Parathyroid adenoma (tissue), 2 donors: ENCODE results near the gene ZDHHC4.

Experiments used
- H2AFZ ChIP-seq: fragments of 300-600 bp; sonication (generic); one replicate; pipeline ENCODE4 v1.7.0; 2017; ENCODE audit warnings: antibody characterized with exemption, mild to moderate bottlenecking
- H3K27ac ChIP-seq: fragments of 300-600 bp; sonication (generic); one replicate; pipeline ENCODE4 v1.7.0; 2017
- H3K27me3 ChIP-seq: fragments of 300-600 bp; sonication (generic); one replicate; pipeline ENCODE4 v1.7.0; 2017; ENCODE audit warnings: low read length; ENCODE audit not compliant: control insufficient read depth, insufficient read depth
- H3K36me3 ChIP-seq: fragments of 300-600 bp; sonication (generic); one replicate; pipeline ENCODE4 v1.7.0; 2017; ENCODE audit warnings: low read length; ENCODE audit not compliant: control insufficient read depth, insufficient read depth
- H3K4me1 ChIP-seq: fragments of 300-600 bp; sonication (generic); one replicate; pipeline ENCODE4 v1.7.0; 2017; ENCODE audit warnings: control low read depth
- H3K4me2 ChIP-seq: fragments of 300-600 bp; sonication (generic); one replicate; pipeline ENCODE4 v1.7.0; 2017; ENCODE audit warnings: low read length
- H3K4me3 ChIP-seq: fragments of 300-600 bp; sonication (generic); one replicate; pipeline ENCODE4 v1.7.0; 2017; ENCODE audit warnings: low read depth, low read length
- H3K79me2 ChIP-seq: fragments of 300-600 bp; sonication (generic); one replicate; pipeline ENCODE4 v1.7.0; 2017; ENCODE audit warnings: control low read depth
- H3K9ac ChIP-seq: fragments of 300-600 bp; sonication (generic); one replicate; pipeline ENCODE4 v1.7.0; 2017; ENCODE audit warnings: mild to moderate bottlenecking
- H3K9me3 ChIP-seq: fragments of 300-600 bp; sonication (generic); one replicate; pipeline ENCODE4 v1.7.0; 2017; ENCODE audit warnings: low read length; ENCODE audit not compliant: control insufficient read depth
- TF ChIP-seq, protein P1 (sequence below): fragments of 300-600 bp; sonication (generic); IDR thresholded peaks from one replicate; pipeline ENCODE4 v1.7.0; 2017; ENCODE audit warnings: antibody characterized with exemption, mild to moderate bottlenecking
- donor health status: primary hyperparathyroidism.

The ZDHHC4 gene

DNA sequence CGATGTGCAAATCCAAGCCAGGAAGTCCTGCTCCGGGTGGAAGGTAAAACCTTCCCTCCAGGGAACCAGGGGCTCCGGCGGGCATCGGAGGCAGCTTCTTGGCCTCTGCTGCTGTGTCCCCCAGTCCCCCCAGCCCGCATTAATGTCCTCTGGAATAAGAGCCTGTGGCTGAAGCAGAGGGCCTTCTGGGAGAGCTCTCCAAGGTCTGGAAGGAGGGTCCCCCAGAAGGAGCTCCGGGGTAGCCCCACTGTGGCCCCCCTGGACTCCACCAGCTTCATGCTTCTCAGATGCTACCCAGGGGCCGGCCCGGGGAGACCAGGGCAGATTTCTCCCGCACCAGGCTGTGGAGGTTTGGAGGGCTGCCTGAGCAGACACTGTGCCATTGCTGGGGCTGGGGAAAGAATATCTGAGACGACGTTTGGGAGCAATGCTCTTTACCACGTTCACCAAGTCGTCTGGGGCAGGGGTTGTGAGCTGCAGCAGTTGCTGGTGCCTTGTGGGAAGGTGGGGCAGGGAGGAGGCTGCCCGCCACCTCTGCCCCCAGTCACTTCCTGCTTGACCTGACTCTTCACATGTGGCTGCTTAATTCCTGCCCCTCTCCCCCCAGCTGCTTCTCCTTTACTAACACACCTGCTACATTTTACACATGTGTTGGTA lies 46.5 kb downstream of the ZDHHC4 start:
- no peaks in the 10 kb centered on the region for H3K9me3 ChIP-seq
- H3K36me3 ChIP-seq = no peaks in the 10 kb centered on the region
- no peaks in the 10 kb centered on the region for H3K79me2 ChIP-seq
- no peak overlapping the region for H2AFZ ChIP-seq
- H3K9ac ChIP-seq = no peak overlapping the region
- no peaks in the 10 kb centered on the region for H3K27me3 ChIP-seq
- H3K27ac ChIP-seq = no peak overlapping the region
- H3K4me1 ChIP-seq = no peaks in the 10 kb centered on the region
- no peak overlapping the region for H3K4me3 ChIP-seq
- TF ChIP-seq, protein P1, sequence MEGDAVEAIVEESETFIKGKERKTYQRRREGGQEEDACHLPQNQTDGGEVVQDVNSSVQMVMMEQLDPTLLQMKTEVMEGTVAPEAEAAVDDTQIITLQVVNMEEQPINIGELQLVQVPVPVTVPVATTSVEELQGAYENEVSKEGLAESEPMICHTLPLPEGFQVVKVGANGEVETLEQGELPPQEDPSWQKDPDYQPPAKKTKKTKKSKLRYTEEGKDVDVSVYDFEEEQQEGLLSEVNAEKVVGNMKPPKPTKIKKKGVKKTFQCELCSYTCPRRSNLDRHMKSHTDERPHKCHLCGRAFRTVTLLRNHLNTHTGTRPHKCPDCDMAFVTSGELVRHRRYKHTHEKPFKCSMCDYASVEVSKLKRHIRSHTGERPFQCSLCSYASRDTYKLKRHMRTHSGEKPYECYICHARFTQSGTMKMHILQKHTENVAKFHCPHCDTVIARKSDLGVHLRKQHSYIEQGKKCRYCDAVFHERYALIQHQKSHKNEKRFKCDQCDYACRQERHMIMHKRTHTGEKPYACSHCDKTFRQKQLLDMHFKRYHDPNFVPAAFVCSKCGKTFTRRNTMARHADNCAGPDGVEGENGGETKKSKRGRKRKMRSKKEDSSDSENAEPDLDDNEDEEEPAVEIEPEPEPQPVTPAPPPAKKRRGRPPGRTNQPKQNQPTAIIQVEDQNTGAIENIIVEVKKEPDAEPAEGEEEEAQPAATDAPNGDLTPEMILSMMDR = no peak
- H3K4me2 ChIP-seq = no peak overlapping the region

GRCh38 chr7:6624246-6624611 lies 47.0 kb downstream of the ZDHHC4 start:
- H3K9me3 ChIP-seq = no peaks in the 10 kb centered on the region
- no peaks in the 10 kb centered on the region for H3K4me1 ChIP-seq
- no peak overlapping the region for H3K27ac ChIP-seq
- TF ChIP-seq, protein P1 = no peak
- H3K27me3 ChIP-seq = no peaks in the 10 kb centered on the region
- H2AFZ ChIP-seq = no peak overlapping the region
- H3K4me2 ChIP-seq = no peak overlapping the region
- no peak overlapping the region for H3K4me3 ChIP-seq
- no peaks in the 10 kb centered on the region for H3K36me3 ChIP-seq
- H3K79me2 ChIP-seq = no peaks in the 10 kb centered on the region
- H3K9ac ChIP-seq = no peak overlapping the region

DNA sequence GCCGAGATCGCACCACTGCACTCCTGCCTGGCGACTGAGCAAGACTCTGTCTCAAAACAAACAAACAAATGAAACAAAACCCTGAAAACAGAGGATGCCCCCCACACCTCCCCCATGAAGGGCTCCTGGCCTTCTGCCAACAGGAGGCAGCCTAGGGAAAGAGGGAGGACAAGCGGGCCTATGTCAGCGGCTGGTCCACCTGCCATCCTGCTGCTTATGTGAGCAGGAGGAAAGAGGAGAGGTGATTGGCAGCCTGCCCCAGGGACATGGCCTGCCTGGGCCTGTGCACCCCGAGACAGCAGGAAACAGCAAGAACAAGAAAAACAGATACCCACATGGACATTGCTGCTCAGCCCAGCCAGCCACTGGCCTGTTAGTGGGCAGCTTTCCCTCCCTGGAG lies 50.8 kb downstream of the ZDHHC4 start:
- H3K27ac ChIP-seq = no peak overlapping the region
- no peaks in the 10 kb centered on the region for H3K4me1 ChIP-seq
- no peaks in the 10 kb centered on the region for H3K36me3 ChIP-seq
- TF ChIP-seq, protein P1 = no peak
- H3K27me3 ChIP-seq = no peaks in the 10 kb centered on the region
- no peak overlapping the region for H3K4me2 ChIP-seq
- no peak overlapping the region for H2AFZ ChIP-seq
- no peak overlapping the region for H3K4me3 ChIP-seq
- H3K9ac ChIP-seq = no peak overlapping the region
- no peaks in the 10 kb centered on the region for H3K79me2 ChIP-seq
- H3K9me3 ChIP-seq = no peaks in the 10 kb centered on the region

GRCh38 chr7:6630007-6630849 lies 53.0 kb downstream of the ZDHHC4 start:
- Histone ChIP-seq H3K9me3 (no peaks in the 10 kb centered on the region), H3K27me3 (no peaks in the 10 kb centered on the region), H3K79me2 (no peaks in the 10 kb centered on the region), H3K27ac (no peak overlapping the region), H3K4me1 (no peaks in the 10 kb centered on the region), H3K36me3 (no peaks in the 10 kb centered on the region), H2AFZ (peak overlapping the region; percentile 50), H3K4me3 (no peak overlapping the region), H3K4me2 (no peak overlapping the region), H3K9ac (no peak overlapping the region)
- TF ChIP-seq, protein P1 = no peak
